Stimulated activated CD8-positive, alpha-beta memory T cell treated with anti-CD3 and anti-CD28 coated beads, Interleukin-4, amount 100 ng/mL, for 1 hour (primary cell): Measurements from ENCODE around the gene LHX5.

Experiments used
- DNase-seq, 2 donors: peaks; one replicate each; pipeline ENCODE4 v3.0.0-alpha.2; 2020; ENCODE audit warnings: low read depth in 2 of 2, low spot score in 1 of 2

The LHX5 gene

DNA sequence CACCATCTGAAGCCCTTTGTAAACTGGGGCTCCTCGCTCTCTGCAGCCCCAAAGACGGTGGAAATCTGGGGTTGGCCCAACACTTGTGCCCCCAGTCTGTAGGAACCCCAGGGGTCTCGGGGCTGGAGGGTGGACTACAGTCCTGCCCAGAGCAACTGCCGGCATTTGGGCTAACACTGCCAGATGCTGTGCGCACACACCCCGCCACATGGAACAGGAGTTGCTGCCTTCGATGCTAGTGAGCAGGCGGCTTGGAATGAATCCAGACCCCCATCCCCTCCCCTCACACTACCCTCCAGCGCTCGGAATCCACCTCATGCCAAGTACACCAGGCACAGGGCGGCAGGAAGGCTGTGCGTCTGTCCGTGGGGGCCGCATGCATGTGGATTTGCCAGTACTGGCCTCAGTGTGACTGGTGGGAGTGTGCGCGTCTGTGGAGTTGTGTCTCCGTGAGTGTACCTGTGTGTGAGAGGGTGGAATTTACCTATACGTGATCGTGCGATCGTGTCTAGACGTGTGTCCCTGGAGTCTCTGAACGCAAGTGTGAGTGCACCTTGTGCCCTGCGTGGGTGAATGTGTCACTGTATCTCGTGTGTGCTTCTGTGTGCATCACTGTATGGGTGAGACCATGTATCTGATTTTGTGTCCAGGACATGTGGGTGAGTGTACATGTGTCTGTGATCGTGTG, 5.1 kb downstream of the LHX5 start:
- DNase-seq, result no peak

DNA sequence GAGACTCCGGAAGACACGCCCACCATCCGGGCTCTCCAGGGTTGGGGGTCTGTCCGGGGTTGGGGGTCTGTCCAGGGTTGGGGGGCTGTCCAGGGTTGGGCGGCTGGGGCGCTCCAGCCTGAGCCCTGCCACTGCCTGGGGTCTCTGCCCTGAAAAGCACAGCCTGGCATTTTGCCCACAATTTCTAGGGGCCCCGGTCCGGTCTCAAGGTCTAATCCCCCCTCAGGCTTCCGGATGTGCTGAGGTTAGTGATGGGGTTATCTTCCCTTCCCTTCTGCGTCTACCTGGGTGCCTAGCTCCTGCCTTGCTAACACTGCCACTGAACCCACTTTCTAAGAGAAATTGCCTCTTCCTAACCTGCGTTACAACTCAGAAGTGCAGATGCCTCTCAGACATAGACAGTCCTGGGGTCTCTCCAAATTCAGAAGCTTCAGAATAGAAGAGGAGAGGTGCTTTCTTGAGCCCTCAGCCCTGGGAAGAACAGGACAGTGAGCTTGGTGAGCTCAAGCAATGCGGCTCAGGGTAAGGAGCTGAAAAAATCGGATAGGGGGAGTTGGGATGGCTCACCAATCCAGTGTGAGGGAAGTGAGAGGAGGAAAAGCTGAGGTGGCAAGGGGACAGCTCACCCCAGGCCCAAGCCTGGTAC, 5.7 kb downstream of the LHX5 start:
- no peak for DNase-seq

DNA sequence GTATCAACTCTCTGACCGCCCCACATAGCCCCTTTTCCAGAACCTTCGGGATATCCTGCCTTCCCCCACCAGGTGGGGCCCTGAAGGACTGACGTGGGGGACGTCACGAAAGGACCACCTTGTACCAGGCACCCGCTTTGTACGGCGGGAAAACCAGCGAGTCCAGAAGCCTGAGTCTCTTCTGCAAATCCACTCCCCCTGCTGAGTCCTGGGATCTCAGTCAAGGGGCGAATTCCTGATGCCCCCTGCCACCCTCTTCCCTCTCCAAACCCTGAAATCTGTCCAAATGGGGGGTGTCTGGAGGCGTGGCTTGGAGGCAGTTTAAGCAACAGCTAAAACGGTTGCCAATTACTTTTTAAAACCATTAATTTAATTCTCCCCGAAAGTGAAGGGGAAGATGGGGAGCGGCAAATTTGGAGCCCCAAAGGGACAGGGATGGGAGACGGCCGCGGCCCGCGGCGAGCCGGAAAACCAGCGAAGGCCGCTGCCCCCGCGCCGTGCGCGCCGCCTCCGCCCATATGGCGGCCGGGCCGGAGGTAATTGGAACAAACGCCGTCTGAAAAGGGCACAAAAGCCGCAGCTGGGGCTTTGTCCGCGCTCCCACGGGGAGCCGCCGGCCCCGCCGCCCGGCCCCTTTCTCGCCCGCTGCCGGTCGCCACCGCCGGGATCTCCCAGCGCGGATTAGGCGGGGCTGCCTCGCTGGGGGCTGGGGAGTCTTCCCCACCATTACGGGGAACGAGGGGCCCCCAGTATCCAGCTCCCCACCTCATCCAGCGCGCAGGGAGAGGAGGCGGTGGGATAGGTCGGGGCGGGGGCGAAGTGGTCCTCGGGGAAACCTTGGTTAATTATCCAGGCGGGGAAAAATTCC, 6.6 kb downstream of the LHX5 start:
- DNase-seq, result no peak

DNA sequence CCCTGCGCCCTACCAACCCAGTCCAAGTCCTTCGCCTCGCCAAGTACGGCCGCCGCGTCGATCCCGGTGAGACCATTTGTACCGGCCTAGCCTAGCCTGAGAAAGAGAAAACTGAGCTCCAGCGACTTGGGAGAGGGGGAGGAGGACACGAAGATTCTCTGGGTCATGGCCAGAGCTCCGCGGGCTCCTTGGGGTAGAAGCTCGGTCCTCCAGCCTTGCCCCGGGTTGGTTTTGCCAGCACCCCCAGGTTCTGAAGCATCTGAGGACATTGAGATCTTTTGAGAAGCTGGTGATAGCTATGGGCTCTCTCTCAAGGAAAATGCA, 7.3 kb downstream of the LHX5 start:
- DNase-seq, result no peak

DNA sequence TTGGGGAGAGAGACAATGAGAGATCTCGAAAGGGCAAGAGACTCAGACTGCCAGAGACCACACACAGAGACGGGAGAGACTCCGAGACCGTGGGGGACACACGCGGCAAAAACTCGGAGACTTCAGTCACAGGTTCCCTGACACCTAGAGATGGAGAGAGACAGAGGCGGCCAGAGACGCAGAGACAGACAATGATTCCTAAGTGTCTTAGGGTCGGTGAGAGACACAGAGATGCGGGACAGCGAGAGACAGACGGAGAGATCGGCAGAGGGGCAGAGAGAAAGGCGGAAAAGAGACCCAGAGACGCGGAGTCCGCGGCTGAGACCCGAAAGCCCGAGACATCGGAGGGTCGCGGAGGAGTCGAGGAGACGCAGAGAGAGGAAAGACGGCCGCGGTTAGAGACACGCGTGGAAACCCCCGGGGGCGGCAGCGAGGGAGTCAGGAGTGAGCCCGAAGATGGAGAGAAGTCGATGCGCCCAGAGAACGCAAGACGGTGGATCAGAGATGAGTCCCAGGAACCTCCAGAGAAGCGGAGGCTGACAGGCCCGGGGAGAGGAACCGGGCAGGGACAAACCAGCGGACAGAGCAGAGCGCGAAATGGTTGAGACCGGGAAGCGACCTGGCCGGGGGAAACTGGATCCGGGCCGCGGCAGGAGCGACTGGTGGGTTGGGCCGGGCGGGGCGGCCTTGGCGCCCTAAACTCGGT, 7.8 kb downstream of the LHX5 start:
- no peak for DNase-seq

DNA sequence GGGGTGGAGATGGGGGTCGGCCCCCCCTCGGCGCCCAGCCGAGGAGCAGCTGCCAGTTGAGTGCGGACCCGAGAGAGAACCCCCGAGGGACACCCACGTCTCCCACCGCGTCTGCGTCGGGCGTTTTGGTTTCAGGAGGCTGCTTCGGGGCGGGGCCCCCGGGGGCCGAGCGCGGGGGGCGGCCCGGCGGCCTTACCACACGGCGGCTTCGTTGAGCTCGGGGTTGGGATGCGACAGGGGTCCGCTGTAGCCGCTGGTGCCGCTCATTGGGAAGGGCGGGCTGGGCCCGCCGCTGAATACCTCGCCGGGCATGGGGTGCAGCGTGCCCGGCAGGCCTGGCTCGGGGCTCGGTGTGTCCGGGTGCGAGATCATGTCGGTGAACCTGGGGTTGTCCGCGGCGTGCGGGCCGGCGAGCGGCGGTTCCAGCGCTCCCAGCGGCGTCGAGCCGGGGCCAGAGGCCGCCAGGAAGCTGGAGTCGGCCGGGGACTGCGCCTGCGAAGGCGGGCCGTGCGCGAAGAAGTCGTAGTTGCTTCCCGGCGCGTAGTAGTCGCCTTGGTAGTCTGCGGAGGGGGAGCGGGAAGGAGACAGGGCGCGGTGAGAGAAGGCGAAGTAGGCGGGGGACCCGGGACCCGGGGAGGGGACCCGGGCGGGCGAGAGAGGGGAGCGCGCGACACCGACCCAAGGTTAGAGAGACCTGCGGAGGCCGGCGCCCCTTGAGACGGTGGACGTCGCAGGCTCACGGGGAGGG, 8.5 kb downstream of the LHX5 start:
- no peak for DNase-seq

DNA sequence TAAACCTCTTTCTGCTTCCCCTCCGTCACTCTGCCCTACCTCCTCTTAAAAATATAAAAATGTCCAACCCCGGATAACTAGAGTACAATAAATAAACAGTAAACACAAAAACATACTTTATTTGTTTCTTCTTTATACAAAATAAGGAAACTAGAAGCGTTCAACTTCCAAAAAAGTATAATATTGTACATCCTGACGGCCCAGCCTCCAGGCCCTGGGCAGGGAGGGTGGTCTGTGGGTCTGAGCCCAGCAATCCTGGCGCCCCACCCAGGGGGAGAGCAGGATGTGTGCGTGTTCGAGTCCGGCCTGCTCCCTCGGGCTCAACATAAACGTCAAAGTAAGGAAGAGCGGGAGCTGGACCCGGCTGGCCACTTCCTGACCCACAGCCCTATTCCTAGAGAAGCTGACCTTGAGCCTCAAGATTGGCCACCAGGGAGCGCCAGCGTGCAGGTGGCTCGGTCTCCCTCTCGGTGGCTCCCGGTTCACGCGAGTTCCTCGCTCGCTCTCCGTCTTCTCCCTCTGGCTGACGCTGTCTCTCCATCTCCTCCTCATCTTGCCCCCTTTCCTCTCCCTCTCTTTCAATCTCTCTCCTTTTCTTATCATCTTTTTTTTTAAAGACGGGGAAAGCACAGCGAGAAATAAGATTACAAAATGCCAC, 9.4 kb downstream of the LHX5 start:
- peak; percentile 29 for DNase-seq

DNA sequence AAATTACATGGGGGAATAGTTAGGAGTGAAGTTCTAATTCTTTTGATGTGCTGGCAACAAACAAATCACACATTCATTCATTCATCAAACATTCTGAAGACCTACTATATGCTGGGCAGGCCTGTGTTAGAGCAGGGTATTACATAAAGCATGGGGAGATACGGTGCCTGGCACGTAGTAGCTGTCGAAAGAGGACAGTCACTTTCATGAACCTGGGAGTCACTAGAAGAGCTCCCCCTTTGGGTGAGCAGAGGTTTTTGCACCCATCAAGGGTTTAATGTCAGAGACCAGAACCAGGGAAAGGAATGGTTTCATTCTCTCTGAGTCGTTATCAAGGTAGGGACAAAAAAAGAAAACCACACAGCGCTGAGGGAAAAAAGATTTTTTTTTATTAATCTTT, 10.0 kb downstream of the LHX5 start:
- DNase-seq, result no peak

DNA sequence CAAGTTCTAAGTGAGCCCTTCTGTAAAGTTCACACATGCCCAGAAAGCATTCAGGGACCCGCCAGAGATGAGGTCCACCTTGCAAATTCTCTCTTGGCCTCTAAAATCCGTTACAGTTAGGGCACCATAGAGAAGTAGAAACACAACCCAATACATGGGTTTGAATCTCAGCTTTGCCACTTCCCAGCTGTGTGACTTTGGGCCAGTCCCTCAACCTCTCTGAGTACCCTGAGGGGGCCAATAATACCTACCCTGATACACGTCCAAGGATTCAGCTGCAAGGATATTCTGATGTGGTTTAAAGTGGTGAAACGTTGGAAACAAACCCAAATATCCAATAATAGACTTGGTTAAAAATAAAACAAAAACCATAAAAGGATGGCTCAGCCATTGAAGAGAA, 11.7 kb downstream of the LHX5 start:
- DNase-seq, result no peak

DNA sequence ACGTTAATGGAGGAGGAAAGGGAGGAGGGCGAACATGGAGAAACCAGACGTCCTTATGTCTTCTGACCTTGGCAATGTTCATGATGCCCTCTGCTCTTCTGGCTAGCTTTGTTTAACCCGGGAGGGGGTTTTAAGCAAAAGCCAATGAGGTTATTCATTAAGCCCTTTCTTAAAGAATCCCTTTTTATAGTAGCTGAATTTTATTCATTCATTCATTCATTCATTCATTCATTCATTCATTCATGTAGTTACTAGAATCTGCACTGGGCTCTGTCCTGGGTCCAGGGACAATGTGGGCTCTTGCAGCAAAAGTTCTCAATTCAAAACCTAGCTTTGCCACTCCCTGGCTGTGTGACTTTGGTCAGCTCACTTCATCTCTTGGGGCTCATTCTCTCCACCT, 14.0 kb downstream of the LHX5 start:
- no peak for DNase-seq

DNA sequence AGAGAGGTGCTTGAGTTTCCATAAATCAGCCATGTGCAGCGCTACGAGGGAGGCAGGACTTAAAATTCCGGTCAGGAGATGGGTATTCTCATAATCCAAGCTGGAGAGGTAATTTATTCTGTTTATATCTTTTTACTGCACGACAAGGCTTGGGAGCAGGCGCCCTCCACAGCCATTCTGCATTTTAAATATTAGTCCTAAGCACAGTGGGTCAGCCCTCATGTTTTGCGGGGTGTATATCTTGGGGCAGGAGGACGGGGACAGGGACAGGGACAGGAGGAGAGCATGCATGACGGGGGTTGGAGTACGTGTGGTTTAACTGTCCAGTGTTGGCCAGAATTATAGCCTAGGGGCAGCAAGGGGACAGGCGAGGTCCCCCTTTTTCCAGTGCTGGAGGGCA, 14.5 kb downstream of the LHX5 start:
- no peak for DNase-seq

DNA sequence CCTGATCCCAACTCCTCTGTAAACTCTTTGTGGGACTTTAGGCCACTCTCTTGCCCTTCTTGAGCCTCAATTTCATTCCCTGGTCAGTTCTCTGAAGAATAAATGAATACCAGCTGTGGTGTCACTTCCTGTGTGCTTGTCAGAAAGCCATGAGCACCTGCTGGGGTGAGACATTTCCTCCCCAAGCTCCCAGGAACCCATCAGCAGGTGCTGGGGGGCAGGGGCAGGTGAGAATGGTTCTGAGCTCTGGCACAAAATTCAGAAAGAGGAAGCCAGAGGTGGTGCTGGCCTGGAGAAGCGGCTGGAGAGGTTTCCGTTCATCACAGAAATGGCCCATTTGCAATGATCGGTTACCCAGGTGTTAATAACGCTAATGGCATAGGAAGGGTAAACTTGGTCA, 14.9 kb downstream of the LHX5 start:
- DNase-seq, result no peak

DNA sequence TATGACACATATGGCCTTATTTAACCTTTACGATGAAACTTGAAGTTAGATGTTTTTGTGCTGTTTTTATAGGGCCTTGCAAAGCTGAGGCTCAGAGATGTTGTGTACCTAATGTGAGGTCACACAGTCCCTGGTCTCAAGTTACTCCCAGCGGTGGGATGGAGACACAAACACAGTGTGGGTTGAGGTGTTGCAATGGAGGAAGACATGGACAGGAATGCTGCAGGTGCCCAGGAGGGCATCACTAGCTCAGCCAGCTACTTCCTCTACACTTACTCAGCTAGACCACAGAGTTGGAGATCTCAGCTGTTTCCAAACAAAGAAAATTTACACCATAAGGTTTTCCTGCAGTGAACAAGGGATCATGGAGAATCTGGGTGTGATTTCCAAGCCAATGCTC, 15.5 kb downstream of the LHX5 start:
- DNase-seq, result no peak

DNA sequence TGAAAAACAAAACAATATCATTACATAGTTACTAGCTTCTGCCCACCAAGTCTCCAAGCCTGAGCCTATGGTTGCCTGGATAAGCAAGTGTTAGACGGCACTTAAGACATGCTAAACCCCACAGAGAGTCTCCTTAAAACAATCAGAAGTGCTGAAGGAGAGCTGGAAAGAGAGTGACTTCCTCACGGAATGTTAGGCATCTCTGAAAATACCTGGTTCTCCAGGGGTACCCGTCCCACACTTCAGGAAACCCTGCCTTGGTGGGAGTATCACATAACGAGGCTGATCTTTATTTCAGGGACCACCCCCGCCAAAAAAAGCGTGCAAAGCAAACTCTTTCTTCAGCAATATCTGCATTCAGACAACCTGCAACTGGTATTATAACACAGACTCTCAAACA, 18.3 kb downstream of the LHX5 start:
- no peak for DNase-seq

DNA sequence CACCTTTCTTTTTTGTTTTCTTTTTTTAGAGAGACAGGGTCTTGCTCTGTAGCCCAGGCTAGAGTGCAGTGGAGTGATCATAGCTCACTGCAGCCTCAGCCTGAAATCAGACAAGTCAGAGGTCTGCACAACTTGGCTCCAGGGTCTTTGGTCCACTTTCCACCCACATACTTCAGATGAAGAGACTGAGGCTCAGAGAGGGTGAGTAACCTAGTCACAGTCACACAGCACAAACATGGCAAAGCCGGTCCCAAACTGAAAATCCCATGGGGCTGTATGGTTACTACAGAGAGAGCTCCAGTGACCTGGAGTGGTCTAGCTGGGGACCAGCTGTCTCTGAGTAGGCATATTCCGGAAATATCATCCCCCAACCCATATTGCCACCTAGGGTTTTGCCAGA, 19.2 kb downstream of the LHX5 start:
- no peak for DNase-seq

DNA sequence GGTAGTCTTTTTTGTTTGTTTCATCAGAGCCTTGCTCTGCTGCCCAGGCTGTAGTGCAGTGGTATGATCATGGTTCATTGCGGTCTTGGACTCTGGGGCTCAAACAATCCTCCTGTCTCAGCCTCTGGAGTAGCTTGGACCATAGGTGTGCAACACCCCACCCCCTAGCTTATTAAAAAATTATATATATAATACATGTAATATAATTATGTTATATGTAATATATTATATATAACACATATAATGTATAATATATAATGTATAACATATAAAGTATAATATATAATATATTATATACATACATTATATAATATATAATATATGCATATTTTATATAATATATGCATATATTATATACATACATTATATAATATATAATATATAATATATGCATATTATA, 21.8 kb downstream of the LHX5 start:
- DNase-seq, result no peak

DNA sequence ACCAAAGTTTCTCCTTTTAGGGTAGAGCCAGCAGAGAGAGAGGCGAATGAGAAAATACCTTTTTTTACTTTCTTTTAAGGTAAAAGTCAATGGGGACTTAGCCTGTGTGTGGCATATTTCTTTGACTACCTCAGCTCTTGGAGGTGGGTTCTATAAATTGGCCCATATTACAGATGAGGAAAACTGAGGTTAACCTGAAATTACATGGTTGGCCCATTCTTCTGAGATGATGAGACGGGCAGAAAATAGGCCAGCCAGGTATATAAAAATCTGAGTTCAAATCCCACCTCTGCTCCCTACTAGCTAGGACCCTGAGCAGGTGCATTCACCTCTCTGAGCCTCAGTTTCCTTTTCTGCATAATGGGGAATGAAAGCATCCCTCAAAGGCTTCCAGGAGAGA, 22.4 kb downstream of the LHX5 start:
- no peak for DNase-seq

DNA sequence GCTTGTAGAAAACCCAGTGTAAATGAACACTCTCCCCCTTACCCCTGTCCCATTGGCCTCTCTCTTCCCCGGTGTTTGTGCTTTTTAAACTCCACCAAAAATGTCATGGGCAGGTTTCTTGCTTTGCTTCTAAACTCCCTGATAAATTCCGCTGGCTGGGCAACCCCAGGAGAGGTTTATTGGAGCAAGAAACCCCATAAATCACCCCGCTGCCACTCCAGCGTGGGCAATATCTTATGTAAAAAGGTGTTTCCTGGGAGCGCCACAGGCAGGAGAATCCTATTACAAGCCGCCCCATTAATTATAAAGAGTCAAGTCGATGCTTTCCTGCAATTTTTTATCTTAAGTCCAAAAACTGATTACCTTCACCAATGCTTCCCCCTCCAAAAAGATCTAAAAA, 22.8 kb downstream of the LHX5 start:
- no peak for DNase-seq

DNA sequence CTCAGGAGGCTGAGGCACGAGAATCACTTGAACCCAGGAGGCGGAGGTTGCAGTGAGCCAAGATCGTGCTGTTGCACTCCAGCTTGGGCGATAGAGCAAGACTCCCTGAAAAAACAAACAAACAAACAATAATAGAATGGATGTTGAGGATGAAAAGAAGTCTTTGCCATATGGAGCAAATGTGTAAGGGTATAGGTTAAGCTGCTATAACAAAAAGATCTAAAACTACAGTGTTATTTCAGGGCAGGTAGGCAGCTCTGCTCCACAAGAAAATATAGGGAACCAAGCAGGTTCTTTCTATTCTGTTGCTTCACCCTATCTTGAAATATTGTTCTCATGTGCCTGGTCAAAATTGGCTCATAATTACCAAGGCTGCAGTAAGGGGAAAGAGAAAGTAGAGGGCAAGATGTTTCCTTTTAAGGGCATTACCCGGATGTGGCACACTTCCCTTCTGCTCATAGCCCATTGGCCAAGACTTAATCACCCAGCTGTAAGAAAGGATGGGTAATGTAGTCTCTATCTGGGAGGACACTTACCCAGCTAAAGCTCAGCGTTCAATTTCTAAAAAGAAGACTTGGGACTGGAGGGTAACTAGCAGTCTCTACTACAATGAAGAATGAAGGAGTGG, 26.0 kb downstream of the LHX5 start:
- DNase-seq, result no peak

DNA sequence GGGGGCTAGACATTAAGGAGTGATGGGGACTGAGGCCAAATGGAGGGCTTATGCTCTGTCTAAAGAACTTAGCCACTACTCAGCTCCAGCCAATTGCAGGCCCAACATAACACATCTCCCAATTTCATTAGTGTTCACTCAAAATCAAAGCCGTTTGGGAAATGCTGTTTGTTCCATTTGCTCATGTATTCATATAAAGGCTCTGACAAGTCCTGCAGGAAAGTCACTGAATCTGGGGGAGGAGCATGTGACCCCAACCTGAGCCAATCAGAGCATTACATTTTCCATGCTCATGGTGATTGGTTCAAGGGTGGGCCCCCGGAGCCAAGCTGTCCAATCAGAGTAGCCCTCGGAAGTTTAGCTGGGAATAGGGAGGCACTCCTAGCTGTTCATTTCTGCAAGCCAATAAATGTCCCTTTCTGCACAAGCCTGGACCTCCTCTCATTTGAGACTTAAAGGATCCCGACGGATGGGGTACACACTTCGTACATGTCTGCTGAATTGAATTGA, 28.6 kb downstream of the LHX5 start:
- DNase-seq, result no peak
